ENCODE results near the gene CNTNAP2. TPM values are rescaled to one million over a fixed set of nuclear protein-coding genes. Genes with fewer than 3 reads are reported as not detected.

The CNTNAP2 gene
- total and polyA plus RNA-seq, 2 of the 4 experiments (the other 2 are of a cell fraction): not detected

- no CpG with 5 or more reads among the region's 4 CpGs for WGBS, 2 experiments (ENCODE audit: extremely low coverage in 2 of 2, insufficient read length in 1 of 2)
- intact Hi-C loops (cut with micrococcal nuclease) (no loop called here), in situ Hi-C loops (cut with MboI; ENCODE audit: low sequenced_read_pairs) (no loop called here), dilution Hi-C loops (cut with HindIII; ENCODE audit: low sequenced_read_pairs, unreplicated experiment) (no loop called here)
- Histone ChIP-seq H4K8ac (ENCODE audit: low read depth in 2 of 2, low read length in 2 of 2) (no peak overlapping the region), H2AK5ac (ENCODE audit: low read depth, low read length) (no peak overlapping the region), H4K91ac (ENCODE audit: insufficient read depth, low read depth, low read length) (no peak overlapping the region), H2BK120ac (ENCODE audit: low read depth, low read length) (no peak overlapping the region), H3K18ac (ENCODE audit: low read depth, low read length) (no peak overlapping the region), H2AFZ (replicated peaks; ENCODE audit: low read length, poor library complexity) (no peak overlapping the region), H3K27me3 (ENCODE audit: control insufficient read depth, insufficient read depth, low read length) (no peaks in the 10 kb centered on the region), H3K23ac (ENCODE audit: low read depth, low read length) (no peak overlapping the region), H3K14ac (replicated peaks; ENCODE audit: low read depth, low read length) (no peak overlapping the region), H3K4me3 (ENCODE audit: insufficient read depth, low read depth, low read length) (no peak overlapping the region), H4K5ac (ENCODE audit: low read depth, low read length) (no peak overlapping the region), H3K27ac (ENCODE audit: insufficient read depth, low read length) (no peak overlapping the region), H3K4me2 (ENCODE audit: low read depth, low read length) (no peak overlapping the region), H3K79me1 (ENCODE audit: low read depth in 1 of 2, low read length in 2 of 2) (no peaks in the 10 kb centered on the region), H2AK9ac (replicated peaks; ENCODE audit: low read depth, low read length, poor library complexity) (no peak overlapping the region), H3K9ac (ENCODE audit: low read depth, low read length) (no peak overlapping the region), H3K9me3 (ENCODE audit: control insufficient read depth, insufficient read depth, low read length) (peaks cover 14% of the 10 kb centered on the region), H4K20me1 (ENCODE audit: insufficient read depth, low read length) (no peaks in the 10 kb centered on the region), H3K56ac (ENCODE audit: extremely low read depth, insufficient read depth, low read length) (no peak overlapping the region), H3K4me1 (ENCODE audit: control insufficient read depth, insufficient read depth, low read length) (no peaks in the 10 kb centered on the region), H2BK15ac (ENCODE audit: low read depth, low read length) (no peak overlapping the region), H3K36me3 (ENCODE audit: control insufficient read depth, insufficient read depth, low read length) (no peaks in the 10 kb centered on the region), H3K9me1 (ENCODE audit: insufficient read depth, low read length) (no peaks in the 10 kb centered on the region), H2BK5ac (ENCODE audit: low read depth, low read length, poor library complexity, severe bottlenecking) (no peak overlapping the region), H3K4ac (ENCODE audit: low read depth, low read length) (no peak overlapping the region), H2BK20ac (ENCODE audit: low read depth, low read length) (no peak overlapping the region)
- no peak for DNase-seq
- POLR2A ChIA-PET (ENCODE audit: unreplicated experiment): no interaction called here
- TF ChIP-seq, protein P1, sequence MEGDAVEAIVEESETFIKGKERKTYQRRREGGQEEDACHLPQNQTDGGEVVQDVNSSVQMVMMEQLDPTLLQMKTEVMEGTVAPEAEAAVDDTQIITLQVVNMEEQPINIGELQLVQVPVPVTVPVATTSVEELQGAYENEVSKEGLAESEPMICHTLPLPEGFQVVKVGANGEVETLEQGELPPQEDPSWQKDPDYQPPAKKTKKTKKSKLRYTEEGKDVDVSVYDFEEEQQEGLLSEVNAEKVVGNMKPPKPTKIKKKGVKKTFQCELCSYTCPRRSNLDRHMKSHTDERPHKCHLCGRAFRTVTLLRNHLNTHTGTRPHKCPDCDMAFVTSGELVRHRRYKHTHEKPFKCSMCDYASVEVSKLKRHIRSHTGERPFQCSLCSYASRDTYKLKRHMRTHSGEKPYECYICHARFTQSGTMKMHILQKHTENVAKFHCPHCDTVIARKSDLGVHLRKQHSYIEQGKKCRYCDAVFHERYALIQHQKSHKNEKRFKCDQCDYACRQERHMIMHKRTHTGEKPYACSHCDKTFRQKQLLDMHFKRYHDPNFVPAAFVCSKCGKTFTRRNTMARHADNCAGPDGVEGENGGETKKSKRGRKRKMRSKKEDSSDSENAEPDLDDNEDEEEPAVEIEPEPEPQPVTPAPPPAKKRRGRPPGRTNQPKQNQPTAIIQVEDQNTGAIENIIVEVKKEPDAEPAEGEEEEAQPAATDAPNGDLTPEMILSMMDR (conservative IDR thresholded peaks at IDR 0.05; ENCODE audit: low read depth, low read length): no peak
- TF ChIP-seq MXI1 (IDR thresholded peaks at IDR 0.05; ENCODE audit: borderline replicate concordance, low read depth, low read length) (no peak), RAD21 (IDR thresholded peaks at IDR 0.05; ENCODE audit: low read length) (no peak), RCOR1 (IDR thresholded peaks at IDR 0.05; ENCODE audit: insufficient replicate concordance, low read length) (no peak), POLR2A (IDR thresholded peaks at IDR 0.05; ENCODE audit: low read depth, low read length) (no peak), USF2 (IDR thresholded peaks at IDR 0.05; ENCODE audit: low read depth, low read length) (no peak), CEBPB (IDR thresholded peaks at IDR 0.05; ENCODE audit: low read depth, low read length) (no peak), BHLHE40 (IDR thresholded peaks at IDR 0.05; ENCODE audit: low read depth, low read length) (no peak), CHD1 (IDR thresholded peaks at IDR 0.05; ENCODE audit: low read depth, low read length) (no peak), MAZ (IDR thresholded peaks at IDR 0.05; ENCODE audit: borderline replicate concordance, low read depth, low read length) (no peak), SMC3 (IDR thresholded peaks at IDR 0.05; ENCODE audit: low read depth, low read length) (no peak), ELK1 (IDR thresholded peaks at IDR 0.05; ENCODE audit: borderline replicate concordance, low read depth, low read length) (no peak), RFX5 (IDR thresholded peaks at IDR 0.05; ENCODE audit: low read depth, low read length) (no peak), FOS (IDR thresholded peaks at IDR 0.05; ENCODE audit: low read depth, low read length) (no peak), NFE2L2 (IDR thresholded peaks at IDR 0.05; ENCODE audit: low read depth, low read length) (no peak), MAFK (IDR thresholded peaks at IDR 0.05; ENCODE audit: low read depth, low read length) (no peak)
- CTCF ChIA-PET: no interaction called here
- ATAC-seq (ENCODE audit: low read depth): no peak
- BruUV-seq (replicated peaks): no TSS peak
These were observed 1987.6 kb downstream of the CNTNAP2 start for GRCh38 chr7:148104136-148104716.
